ENCODE data around the gene CHSY1.

DNA sequence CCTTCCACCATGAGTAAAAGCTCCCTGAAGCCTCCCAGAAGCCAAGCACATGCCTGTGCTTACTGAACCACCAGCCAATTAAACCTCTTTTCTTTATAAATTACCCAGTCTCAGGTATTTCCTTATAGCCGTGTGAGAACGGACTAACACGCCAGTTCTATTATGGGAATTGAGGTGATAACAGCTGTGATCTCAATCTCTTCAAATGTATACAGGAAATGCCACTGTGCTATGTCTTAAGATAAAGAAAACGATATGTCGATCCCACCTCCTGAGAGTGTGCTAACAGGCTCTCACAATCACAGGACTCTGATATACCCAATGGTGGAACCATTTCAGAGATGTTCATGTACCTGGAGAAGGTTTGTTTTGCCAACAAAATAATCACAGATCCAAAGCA is 26.2 kb downstream of the CHSY1 start:
- TF ChIP-seq YY1 (IDR thresholded peaks at IDR 0.05; ENCODE audit: low read depth) (no peak), TAF1 (IDR thresholded peaks at IDR 0.05; ENCODE audit: low read depth) (no peak), REST (IDR thresholded peaks at IDR 0.05; ENCODE audit: low read depth) (no peak), RAD21 (IDR thresholded peaks at IDR 0.05; ENCODE audit: low read depth) (no peak)

All from Ishikawa (cell line).